ENCODE data around the gene PRKCH.

The PRKCH gene

DNA sequence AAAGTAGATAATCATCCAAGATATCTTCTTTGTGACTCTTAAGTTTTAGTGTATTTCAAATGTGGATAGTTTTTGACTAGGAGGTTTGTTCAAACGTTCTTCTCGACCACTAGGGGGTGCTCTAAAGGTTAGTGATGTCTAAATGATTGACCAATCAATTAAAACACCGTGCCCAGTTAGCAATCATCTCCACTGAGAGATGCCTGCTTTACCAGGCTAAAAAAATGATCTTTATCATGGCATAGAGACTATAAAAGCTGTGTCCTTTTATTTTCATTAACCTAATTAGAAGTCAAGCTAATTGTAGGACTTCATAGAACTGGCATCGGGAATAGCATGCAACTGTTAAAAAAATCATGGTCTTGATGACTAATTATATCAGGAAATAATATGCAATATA, 153.9 kb downstream of the PRKCH start:
- DNase-seq (ENCODE audit: low read depth), result peak; percentile 79

DNA sequence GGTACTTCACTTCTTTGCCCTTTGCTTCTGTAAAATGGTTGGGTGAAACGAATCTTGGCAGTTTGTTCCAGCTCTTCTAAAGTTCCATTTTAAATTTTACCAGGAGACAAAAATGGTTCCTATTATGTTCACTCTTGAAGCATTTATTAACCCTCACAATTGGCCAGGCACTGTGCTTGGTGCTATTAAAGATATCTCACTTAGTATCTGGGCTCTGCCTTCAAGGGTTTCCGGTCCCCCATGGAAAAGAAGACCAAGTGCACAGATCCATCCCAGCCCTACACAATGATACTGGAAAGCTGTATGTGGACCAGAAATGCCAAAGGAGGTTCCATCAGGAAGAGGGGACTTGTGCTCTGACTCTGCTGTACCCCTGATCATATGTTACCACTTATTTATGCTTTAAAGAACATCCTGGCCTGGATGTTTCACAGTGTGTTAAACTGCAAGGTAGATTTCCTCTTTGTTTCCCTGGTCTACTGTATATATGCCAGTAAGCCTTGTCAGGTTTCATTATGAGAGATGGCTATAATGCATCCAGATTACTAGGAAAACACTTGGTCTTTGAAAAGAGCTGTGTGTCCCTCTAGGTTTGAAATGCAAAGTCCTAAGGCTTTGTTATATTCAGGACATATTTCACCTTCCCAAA, 154.8 kb downstream of the PRKCH start:
- DNase-seq (ENCODE audit: low read depth), result no peak

DNA sequence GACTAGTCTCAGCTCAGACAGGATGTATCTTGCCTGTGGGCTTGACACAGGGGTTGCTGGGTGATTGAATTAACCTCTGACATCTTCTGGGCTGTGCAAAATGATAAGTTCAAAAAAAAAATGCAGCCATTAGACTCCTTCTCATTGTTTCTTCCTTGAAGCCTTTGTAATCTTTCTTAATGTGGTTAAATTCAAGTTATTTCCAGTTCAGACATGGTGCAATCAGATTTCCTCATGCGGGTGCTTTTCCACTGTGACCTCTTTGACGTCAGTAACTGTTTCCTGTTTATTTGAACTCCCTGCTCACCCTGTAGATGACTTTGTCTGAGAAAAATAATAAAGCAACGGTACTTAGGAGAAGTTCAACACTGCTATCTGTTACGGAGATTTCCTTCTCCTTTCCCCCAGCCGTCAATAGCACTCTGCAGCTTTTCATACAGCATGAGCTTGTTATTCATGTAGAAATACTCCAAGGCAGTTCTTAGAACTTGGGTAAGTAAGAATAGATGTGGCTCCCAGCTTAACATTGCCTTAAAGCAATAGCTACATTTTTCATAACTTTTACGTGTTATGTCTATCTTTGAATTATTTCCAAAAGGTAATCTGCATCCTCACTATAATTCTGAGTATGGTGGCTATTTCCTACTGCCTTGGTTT, 155.5 kb downstream of the PRKCH start:
- DNase-seq (ENCODE audit: low read depth), result peak; percentile 96

DNA sequence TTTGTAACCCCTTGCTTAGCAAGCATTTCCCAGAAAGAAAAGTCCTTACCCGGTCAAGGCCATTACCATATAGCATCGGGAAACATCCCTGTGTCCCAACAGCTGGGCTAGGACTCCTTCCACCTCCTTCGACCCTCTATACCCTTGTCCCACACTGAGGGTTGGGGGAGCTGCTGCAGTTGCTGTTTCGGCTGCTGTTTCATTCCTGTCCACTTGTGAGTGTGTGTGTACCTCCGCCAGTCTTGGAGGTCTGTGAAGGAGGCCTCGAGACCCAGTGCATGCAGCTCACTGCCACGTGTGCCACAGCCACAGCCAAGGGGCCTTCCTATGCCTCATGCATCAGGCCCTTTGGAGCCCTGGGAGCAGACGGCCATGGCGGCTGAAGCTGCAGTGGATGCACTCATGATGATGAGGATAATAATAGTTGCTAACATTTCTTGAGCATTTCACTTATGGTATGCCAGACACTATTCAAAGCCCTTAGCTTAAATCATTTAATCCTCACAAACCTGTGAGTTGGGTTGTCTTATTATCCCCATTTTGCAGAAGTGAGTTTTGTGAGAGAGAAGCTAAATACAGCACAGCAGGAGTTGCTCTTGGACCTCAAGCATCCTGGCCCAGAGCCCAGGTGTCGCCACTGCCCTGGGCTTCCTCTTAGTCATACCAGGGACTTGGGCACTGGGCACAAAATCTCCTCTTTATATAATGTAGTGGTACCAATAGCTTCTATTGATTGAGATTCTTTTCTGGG, 156.5 kb downstream of the PRKCH start:
- peak; percentile 74 for DNase-seq (ENCODE audit: low read depth)

DNA sequence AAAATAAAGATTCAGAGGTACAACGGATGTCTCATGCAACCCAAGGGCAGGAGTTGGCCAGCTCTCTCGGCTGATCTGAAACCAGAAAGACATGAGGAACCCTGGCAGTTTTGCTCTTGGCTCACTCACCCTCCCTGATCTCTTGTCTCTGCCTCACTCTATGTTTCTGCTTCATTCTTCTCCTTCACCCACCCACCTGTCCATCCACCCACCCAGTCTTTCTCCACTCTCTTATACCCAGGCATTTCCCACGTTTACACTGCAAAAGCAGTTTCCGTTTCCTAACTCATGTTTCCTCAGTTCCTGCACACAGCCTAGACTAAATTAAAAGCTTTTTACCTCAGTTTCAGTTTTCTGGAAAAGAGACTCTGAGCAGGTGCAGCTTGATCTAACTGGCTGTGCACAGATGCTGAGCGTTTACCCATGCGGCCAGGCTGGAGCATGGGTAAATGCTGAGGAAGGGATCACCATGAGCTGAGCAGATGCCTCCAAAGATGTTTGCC, 157.6 kb downstream of the PRKCH start:
- DNase-seq (ENCODE audit: low read depth), result no peak

DNA sequence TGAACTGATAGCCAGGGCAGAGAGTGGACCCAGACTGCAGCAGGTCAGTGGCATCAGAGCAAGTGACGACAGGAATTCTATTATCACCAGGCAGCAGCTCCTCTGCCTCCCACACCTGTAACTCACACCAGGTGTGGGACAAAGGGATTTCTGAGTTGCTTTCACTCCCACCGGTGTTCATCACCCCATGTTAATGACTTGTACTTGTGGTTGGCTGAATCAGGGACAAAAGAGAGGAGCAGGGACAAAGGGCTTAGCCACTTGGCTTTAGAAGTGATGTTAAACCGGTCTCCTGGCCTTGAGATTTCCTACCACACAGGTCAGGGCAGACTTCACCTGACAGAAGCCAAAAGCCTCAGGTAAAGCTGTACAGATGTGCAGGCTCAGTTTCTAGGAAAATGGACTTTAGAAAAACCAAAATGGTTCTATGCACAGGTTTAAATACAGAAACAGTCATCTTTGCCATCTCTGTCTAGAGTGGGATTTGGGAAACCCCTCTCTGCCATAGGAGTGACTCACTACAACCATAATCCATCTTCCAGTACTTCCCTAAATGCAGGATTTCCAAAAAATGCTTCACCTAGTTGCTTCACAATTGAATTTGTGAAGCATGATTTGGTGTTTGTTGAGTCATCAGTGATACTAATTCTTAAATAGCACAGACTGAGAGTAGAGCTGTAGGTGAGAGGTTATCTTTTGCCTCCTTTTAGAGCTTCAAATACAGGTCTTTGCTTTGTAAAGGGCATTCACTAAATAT, 158.5 kb downstream of the PRKCH start:
- DNase-seq (ENCODE audit: low read depth), result no peak

DNA sequence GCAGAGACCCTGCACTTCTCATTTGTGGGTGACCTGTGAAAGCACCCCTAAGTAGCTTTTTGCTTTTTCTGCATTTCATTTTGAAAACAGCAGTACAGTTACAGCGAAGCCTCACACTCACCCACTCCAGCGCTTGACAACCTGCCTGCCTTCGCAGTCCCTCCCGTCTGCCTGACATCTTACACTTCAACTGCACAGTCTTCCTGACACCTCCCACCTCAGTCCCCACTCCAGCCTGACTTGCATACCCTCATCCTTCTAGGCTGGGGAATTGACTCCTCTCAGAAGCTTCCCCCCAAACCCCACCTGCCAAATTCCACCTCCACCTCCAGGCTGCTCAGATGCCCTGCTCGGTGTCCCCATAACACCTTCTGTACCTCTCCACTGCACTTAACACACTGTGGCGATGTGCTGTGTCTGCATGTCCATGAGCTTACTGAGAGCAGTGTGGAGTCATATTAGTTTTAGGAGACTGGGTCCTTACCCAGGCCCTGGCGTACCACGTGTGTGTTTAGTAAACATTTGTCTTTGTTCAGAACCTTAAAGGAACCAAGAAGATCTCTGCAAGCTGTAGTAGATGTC, 159.4 kb downstream of the PRKCH start:
- no peak for DNase-seq (ENCODE audit: low read depth)

DNA sequence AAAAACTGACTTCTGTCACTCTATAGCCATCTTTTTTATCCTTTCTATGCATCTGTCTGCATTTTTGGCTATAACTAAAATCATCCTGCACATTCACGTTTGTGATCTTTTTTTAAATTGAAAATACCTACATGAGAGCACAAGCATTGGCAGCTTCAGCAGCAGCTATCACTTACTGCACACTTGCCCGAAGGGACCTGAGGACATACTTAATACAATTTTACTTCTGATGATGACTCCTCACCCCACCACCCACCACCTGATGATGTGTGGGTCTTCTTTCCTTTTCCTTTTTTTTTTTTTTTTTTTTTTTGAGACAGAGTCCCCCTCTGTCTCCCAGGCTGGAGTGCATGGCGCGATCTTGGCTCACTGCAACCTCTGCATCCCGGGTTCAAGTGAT, 160.3 kb downstream of the PRKCH start:
- DNase-seq (ENCODE audit: low read depth), result no peak

DNA sequence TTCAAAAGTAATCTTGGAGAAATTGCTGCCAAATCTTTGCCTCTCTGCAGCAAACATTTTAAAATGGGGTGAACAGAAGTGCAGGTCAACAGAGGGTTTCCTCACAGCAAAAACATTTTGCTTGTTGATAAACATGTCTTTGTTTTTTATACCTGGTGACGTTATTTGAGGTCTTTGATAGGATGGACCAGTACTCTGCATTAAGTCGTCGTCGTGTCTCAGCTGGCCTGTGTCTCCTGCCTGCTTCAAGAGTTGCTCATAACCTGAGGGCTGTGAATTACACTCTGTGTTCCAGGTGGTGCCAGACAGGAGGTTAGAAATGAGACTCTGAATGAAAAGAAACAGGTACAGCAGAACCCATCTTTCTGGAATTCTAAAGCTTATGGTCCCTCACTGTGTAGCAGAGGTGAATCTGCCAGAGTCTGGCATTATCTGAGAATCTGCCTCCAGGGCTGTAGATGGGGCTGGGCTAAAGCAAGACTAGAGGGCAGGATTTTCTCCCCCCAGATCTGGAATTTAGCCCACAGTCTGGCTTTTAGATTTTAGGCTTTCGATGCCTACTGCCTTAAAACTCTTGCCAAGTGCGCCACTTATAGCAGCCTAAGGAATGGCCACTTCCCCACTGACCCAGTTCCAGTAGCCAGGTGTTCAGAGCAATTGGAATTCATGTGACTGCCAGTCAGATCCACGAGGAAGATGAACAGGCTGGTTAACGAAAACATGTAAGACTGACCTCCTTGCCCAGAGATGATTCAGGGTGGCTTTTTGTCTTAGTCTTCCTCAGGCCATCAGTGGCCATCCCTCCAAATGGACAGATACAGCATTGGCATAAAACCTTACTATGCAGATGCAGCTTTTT, 161.2 kb downstream of the PRKCH start:
- no peak for DNase-seq (ENCODE audit: low read depth)

DNA sequence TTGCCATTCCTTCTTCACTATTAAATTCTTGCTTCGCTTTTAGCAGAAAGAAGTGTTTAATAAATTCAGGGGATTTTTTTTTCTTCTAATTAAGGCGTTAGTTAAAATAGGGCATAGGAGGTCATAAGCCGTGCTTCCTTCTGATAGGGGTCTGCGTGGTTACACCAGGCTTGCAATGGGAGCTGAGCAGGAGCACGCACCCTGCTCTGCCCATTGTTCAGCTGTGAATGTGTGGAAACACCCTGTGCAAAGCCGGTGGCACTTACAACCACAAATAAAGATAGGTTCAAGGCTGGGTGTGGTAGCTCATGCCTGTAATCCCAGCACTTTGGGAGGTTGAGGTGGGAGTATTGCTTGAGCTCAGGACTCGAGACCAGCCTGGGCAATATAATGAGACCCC, 162.1 kb downstream of the PRKCH start:
- no peak for DNase-seq (ENCODE audit: low read depth)

DNA sequence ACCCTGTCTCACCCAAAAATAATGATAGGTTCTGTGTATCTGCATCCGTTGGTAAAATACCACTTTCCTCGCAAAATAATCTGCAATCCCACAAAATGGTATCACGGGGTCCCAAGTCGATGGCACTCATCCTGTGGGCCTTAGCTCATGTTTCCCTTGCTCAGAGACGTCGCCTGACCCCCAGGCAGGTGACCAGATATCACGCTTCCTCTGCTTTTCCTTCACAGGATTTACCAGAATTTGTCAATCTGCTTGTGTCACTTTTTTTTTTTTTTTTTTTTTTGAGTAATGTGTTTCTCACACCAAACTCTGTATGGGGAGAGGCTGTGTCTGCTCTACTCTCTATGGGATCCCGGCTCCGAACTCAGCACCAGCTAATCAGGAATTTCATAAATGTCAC, 162.7 kb downstream of the PRKCH start:
- DNase-seq (ENCODE audit: low read depth), result no peak

DNA sequence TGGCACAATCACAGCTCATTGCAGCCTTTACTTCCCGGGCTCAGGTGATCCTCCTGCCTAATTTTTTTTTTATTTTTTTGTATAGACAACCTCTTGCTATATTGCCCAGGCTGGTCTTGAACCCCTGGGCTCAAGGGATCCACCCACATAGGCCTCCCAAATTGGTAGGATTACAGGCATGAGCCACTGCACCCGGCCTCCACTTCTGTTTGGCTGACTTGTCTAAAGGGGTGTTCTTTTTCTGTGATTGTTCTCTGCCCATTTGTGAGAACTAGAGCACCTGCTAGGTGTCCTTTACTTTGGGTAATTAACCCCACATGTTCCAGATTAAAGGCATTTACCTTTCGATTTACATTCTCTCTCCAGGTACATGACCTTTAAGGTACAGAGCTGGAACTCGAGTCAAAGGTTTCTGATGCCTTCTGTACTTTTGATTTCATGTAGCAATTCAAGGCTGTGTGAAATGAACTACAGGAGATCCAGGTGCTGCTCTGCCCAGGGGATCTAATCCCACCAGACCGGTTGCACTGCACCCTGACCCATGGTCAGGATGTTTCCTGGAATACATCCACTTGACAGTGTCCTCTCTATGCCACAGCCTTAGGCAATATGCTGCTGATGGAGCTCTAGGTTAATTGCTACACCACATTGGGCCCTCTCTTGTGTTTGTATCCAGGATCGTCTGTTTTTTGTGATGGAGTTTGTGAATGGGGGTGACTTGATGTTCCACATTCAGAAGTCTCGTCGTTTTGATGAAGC, 163.6 kb downstream of the PRKCH start:
- no peak for DNase-seq (ENCODE audit: low read depth)

DNA sequence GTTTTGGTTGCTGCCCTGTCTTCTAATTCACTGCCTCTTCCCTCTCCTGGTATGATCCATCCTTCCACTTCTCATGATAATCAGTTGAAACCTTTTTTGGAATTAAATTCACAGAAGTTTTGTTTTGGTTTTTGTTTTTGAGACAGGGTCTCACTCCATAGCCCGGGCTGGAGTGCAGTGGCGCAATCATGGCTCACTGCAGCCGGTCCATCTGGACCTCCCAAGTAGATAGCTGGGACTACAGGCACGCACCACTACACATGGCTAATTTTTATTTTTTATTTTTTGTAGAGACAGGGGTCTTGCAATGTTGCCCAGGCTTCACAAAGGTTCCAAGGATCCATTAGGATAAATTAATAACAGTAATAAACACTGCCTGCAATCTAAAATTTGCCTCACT, 164.3 kb downstream of the PRKCH start:
- no peak for DNase-seq (ENCODE audit: low read depth)

DNA sequence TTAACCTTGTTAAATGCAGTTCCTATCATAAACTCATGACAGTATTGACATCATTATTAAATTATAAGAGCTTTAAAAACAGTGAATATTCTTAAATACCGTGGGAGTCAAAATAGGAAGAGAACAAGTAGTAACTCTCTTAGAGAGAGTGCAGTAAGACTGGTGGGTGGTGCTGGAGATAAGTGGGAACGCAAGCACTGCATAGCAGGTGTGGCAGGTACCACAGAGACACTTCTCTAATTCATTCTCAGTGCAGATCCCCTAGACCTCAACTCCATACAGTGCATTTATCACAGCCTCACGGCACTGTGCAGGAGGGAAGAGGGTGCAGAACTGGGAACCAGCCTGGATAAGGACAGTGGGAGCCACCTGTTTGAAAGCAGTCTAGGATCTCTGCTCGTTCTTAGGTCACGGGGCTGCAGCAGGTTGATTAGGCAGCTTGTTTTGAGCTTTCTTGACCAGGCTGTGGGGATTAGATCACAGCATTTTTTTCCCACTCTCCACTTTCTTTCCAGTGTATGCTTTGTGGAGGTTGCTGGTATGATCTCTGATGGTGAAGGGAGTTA, 165.6 kb downstream of the PRKCH start:
- DNase-seq (ENCODE audit: low read depth), result no peak

DNA sequence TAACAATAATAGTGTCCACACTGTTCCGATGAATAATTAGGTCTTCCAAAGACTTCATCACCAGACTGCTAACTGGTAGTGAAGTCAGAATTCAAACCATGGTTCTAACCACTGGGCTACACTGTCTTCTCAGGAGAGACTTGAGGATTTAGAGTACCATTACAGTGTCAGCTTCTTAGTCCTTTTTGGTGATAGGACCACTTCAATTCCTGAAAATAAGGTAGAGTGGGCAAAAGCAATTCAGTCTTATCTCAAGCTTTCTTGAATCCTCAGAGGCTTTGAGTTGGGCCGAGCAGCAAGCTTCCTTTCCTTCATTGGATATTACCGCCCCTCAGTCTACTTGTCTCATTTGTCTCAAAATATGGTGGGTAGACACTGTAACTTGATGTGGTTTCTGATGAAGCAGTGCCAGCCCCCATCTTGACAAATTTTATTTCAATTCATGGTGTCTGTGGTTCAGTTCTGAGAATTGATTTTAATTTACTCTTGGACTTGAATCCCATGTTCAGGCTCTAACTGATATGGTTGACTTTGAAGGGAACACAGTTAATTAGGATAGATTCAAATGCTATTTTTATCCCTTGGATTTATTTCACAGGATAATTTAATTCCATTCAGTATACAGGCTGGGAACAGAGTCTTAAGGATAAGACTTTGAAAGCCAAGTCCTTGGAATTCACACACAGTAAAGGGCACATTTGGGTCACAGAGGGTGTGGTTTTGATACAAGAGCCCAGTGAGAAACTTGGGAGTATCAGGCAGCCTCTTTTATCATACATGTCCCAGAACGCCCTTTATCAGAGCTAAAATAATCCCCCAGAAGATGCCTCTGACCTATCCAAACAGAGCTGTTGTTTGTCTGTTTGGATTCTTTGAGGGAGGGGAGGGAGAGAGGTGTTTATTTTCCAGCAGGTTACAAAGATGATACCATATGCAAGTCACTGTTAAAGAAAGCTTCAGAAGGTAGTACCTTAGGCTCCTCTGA, 167.3 kb downstream of the PRKCH start:
- no peak for DNase-seq (ENCODE audit: low read depth)

DNA sequence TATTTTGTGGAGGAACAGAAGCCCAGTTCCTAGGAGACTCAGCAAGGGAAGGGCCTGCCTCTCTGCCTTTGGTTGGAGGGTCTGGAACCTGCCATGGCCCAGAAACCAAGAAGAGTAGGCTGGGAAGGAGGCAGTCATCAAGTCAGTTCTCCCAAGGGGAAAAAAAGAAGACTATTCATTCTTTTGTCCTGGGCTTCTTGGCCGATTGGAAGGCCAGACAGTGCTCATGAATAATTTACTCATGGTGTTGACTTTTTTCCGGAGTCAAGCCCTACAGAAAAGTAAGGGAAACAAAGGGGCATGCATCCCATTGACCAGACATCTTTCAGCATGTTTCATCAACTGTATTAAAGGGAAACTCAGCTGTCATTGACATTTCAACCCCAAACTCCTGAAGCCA, 168.1 kb downstream of the PRKCH start:
- no peak for DNase-seq (ENCODE audit: low read depth)

DNA sequence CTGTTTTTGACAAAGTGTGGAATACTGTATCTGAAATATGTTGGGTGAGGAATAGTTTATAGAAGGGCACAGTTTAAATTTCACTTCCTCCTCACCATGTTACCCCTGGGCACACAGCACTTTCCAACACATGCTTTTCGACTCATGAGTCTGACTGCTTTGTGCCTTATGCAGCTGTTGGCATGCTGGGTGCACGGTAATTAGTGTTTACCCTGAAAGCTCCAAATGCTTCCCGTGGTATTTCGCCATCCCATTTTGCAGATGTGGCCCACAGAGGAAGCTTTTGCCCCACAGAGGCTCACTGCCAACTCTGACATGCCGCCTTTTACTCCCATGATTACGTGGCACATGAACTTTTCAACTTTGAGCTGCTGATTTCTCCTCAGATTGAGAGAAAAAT, 168.6 kb downstream of the PRKCH start:
- DNase-seq (ENCODE audit: low read depth), result peak; percentile 87

DNA sequence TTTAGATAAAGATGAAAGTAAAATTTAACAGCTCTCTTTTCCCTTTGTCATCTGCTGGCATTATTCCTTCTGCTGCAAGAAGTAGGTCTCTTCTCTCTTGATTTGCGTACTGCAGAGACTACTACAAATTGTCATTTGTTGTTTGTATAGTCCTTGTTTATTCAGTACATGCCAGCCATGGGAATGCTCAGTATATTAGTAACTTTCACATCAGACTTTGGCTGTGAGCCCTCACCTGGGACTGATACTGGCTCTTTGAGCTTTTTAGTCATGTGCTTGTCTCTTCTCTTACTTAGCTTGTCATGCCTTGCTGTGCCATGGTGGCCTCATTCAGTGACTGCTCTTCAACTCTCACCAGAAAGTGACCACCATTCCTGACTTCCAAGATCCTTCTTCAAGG, 169.8 kb downstream of the PRKCH start:
- DNase-seq (ENCODE audit: low read depth), result no peak

Data from fibroblast of gingiva (primary cell).